GM10266 (cell line): Measurements from ENCODE around the gene CTAGE4.
"Not testable (repeated sequence)": the region's sequence is repeated elsewhere in the genome, so short reads cannot be mapped to it uniquely, and the experiment has no call there.

ENCODE experiments used
- DNase-seq: peaks from one replicate; pipeline ENCODE4 v3.0.0; 2012; ENCODE audit errors: extremely low spot score
- CTCF ChIP-seq: IDR thresholded peaks from 2 replicates; pipeline ENCODE4 v1.5.1; 2012; ENCODE audit warnings: mild to moderate bottlenecking, low read depth; ENCODE audit not compliant: control insufficient read depth, insufficient read depth; ENCODE audit errors: missing control alignments

The CTAGE4 gene

GRCh38 chr7:144183166-144183565, at the start of gene CTAGE4:
TSS of gene CTAGE4 (plus strand) at chr7:144183466. CDS start at chr7:144183504, 38 bp downstream.
- not testable (repeated sequence) for DNase-seq

- DNase-seq = no peak
- TF ChIP-seq CTCF = no peak
Observed at GRCh38 chr7:144134116-144134515, 49.1 kb upstream of the CTAGE4 start.

- DNase-seq = no peak
- TF ChIP-seq CTCF = no peak
Observed at GRCh38 chr7:144137501-144137900, 45.8 kb upstream of the CTAGE4 start.

GRCh38 chr7:144142187-144142586, 41.1 kb upstream of the CTAGE4 start:
- no peak for DNase-seq
- TF ChIP-seq CTCF = no peak

GRCh38 chr7:144144426-144144825, 38.8 kb upstream of the CTAGE4 start:
- TF ChIP-seq CTCF = no peak
- DNase-seq = no peak

- no peak for TF ChIP-seq CTCF
Observed at GRCh38 chr7:144148224-144148827, 34.9 kb upstream of the CTAGE4 start.

GRCh38 chr7:144158861-144159260, 24.4 kb upstream of the CTAGE4 start:
- no peak for TF ChIP-seq CTCF
- no peak for DNase-seq

More at GRCh38 chr7:144148224-144148827, 34.9 kb upstream of the CTAGE4 start:
- no peak for DNase-seq

- TF ChIP-seq CTCF = no peak
- no peak for DNase-seq
Observed at GRCh38 chr7:144164784-144165183, 18.5 kb upstream of the CTAGE4 start.

- DNase-seq = not testable (repeated sequence)
Observed at GRCh38 chr7:144171594-144172350, 11.5 kb upstream of the CTAGE4 start.
